22Rv1 (cell line): ENCODE measurements around the gene C2CD2.

ENCODE experiments used
- CTCF ChIP-seq: fragments of 450-650 bp; IDR thresholded peaks from 2 replicates; pipeline ENCODE4 v1.5.1; 2017; ENCODE audit warnings: mild to moderate bottlenecking
- ZFX ChIP-seq: fragments of 450-650 bp; IDR thresholded peaks from 2 replicates; pipeline ENCODE4 v1.6.1; 2017; ENCODE audit warnings: antibody characterized with exemption, borderline replicate concordance

- TF ChIP-seq CTCF (no peak), ZFX (no peak)
Observed at GRCh38 chr21:41955516-41955915, 1.7 kb upstream of the C2CD2 start.
